HG03521 (cell line): ENCODE measurements around the gene ACSM6.
"Not testable (repeated sequence)": the region's sequence is repeated elsewhere in the genome, so short reads cannot be mapped to it uniquely, and the experiment has no call there.

Experiments
- ATAC-seq: cut with Tn5 transposase; IDR thresholded peaks from one replicate; pipeline ENCODE4 v1.9.1; 2021; ENCODE audit warnings: mild to moderate bottlenecking, moderate library complexity; ENCODE audit not compliant: unreplicated experiment

Gene ACSM6

GRCh38 chr10:95214369-95214768, 20.3 kb downstream of the ACSM6 start:
- no peak for ATAC-seq

DNA sequence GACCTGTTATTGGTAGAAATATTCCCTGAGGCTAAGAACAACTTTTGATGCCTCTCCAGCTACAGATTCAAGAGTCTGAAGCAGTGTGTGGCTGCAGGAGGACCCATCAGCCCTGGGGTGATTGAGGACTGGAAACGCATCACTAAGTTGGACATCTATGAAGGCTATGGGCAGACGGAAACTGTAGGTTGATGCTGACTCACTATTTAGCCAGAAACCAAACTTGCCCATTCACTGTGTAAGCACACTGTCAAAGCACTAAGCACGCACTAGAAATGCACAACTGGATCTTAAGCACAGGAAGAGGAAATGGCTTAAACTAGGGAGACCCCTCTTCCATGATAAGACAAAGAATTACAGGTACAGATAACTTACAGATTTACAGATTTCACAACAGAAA, 20.8 kb downstream of the ACSM6 start:
- no peak for ATAC-seq

DNA sequence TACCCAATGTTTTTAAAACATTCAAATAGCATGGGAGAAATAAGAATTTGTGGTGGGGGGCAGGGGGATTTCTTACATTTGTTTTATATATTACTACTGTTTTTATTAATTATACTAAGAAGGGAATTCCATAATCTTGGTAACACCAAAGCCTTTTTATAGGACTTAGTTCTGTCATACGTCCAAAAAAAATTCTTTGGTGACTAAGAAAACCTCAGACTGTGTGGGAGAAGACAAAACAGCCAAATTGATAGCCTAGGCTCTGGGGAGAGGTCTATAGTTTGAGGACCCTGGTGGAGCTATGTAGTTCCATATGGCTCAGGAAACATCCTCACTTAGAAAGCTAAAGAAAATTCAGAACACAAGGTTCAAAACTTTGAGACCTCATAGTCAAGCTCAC, 23.4 kb downstream of the ACSM6 start:
- no peak for ATAC-seq

DNA sequence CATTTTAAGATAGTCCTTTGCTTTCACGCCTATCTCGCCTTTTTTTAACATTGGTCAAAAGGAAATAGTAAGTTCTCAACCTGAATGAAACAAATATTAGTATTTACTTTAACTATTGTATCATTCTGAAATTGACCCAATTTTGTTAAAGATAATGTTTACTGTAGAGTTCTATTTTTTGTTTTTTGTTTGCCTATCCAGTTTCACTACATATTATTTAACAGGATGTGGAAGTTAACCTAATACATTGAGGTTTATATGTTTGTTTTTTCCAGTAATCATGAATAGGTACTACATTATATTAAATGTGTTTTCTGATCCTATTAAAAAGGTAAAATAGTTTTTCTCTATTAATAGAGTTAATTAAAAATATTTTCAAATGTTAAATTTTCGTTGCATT, 26.5 kb downstream of the ACSM6 start:
- ATAC-seq = no peak

- ATAC-seq = no peak
Measured at GRCh38 chr10:95221124-95221523, 27.1 kb downstream of the ACSM6 start.

DNA sequence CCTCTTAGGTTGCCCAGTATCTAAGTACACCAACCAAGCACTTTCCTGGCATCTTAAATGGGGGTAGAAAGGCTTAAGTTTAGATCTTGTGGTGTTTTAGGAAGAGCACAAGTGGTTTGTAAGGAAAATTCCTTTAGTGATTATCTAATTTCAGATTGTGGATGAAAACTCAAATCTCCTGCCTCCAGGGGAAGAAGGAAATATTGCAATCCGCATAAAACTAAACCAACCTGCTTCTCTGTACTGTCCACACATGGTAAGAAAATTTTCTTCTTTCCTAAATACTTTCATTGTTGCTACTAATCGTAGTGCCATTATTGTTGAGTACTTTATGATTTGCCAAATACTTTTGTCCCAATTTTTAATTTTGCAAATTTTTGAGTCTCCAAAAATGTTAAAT, 31.1 kb downstream of the ACSM6 start:
- ATAC-seq = no peak

DNA sequence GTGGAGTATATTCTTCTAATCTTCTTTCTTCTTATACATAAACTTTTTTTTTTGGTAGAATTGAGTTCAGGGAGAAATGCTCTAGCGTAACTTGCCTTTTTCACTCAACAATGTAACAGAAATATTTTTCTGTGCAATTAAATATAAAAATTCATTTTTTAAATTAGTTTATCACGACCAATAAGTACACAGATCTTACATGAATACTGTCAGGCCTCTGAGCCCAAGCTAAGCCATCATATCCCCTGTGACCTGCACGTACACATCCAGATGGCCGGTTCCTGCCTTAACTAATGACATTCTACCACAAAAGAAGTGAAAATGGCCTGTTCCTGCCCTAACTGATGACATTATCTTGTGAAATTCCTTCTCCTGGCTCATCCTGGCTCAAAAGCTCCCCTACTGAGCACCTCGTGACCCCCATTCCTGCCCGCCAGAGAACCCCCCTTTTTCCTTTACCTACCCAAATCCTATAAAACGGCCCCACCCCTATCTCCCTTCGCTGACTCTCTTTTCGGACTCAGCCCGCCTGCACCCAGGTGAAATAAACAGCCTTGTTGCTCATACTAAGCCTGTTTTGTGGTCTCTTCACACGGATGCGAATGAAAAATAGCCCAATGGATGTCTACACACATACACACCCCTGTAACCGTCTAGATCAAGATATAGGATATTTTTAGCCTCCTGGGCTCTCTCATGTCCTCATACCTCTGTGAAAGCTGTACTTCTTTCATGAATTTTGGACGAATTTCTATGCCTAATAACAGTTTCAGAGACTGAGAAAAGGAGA, 35.1 kb downstream of the ACSM6 start:
- not testable (repeated sequence) for ATAC-seq

DNA sequence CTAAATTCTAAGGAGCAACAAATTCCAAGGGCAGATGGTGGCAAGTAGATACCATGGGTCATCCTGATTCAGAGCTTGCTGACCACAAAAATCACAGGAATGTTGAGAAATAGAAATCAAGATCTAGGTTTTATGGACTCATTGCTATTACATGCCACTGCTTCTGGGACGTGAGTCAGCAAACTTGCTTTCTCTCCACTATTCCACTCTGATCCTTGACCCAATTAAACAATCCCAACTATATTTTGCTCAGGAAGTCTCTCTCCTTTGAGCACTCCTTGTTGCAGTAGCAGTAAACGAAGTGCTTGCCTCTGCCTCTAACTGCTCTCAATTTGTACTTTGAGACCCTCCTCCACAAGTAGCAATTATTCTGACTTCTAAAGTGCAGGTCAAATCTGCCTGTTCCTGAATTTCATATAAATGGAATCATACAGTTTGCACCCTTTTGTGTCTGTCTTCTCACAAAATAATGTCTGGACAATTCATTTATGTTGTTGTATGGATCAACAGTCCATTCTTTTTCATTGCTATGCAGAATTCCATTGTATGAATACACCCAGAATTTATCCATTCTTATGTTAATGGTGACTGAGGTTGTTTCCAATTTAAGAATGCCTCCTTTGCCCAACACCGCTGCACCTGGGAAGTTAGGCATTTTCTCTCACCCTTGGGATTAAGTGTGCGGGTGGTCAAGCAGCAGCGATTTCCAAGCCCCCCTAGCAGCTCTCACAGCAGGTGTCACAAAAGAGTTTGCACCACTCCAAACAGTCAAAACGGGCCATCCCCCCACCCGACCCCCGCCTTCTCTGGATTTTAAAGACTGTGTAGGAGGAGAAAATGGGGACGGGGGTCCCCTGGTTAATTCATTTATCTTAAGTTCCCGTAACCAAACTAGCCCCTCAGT, 35.9 kb downstream of the ACSM6 start:
- no peak for ATAC-seq

GRCh38 chr10:95230677-95231586, 36.9 kb downstream of the ACSM6 start:
- ATAC-seq = peak; percentile 65

DNA sequence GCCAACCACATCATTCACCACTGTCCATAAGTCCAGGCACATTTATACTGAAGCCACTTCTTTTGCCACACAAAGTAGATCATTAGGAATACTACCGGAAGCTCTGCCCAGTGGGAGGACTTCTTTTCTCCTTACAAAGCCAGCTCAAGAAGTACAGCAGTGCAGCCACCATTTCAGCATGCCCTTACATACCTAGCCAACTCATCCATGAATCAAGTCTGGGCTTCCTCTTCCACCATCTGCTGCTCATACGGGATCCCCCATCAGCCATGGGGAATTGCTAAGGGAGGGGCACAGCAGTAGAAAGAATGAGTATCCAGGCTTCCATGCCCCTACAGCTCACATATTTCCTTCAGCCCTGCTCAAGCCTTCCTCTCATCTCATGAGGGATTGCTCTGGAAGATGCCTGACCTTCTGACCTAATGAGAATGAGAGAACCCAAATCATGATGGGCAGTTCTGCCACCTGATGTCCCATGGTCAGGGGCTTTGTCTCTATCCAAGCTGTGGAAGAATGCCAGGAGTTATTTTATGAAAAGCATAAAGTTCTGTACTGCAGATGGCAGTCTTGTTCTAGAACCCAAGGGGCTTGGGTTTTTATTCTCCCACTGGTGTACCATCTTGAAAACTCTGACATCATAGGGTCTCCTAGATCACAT, 39.5 kb downstream of the ACSM6 start:
- no peak for ATAC-seq

GRCh38 chr10:95234951-95235350, 40.9 kb downstream of the ACSM6 start:
- no peak for ATAC-seq

DNA sequence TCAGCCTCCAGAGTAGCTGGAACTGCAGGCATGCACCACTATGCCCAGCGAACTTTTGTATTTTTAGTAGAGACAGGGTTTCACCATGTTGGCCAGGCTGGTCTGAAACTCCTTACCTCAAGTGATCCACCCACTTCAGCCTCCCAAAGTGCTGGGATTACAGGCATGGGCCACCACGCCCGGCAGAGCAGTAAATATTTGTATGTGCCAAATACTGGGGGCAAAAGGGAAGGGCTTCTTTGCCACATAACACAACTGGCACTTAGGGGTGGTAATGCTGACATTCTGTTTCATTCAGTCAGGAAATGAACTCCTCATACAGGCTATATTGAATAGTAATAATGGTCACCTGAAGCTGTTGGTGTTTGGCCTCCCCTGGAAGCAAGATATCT, 41.6 kb downstream of the ACSM6 start:
- ATAC-seq = no peak

GRCh38 chr10:95236068-95236903, 42.2 kb downstream of the ACSM6 start:
- ATAC-seq = peak; percentile 98

DNA sequence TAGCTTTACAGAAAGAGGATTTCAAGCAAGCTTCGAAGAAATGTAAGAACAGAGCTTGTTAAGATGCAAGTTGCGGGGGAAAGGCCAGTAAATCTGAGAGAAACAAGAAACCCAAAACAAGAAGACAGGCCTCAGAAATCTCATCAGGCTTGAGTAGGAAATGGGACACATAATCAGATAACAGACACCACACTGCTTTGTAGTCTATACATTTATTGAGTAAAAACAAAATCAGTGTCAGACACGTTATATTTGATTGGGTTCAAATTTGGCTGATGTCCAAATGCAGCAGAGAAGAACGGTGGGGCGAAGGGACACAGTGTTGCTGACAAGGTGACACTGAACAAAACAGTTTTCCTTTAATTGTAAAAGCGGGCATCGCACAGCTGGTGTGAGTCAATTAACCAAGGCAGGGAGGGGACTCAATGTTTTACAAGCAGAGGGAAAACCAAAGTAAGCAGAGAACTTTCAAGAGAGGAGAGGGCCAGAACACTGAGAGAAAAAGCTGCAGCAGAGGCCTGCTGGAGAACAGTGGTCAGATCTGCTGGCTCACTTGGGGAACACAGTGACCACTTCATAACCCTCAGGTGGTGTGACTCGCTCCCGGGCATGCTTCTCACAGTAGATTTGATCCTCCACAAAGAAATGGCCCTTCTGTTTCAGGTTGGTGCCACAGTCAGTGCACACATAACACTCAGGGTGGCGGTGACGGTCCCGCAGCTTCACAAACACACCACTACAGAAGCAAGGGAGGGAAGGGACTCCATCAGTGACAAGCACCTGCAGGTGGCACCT, 43.5 kb downstream of the ACSM6 start:
- no peak for ATAC-seq

DNA sequence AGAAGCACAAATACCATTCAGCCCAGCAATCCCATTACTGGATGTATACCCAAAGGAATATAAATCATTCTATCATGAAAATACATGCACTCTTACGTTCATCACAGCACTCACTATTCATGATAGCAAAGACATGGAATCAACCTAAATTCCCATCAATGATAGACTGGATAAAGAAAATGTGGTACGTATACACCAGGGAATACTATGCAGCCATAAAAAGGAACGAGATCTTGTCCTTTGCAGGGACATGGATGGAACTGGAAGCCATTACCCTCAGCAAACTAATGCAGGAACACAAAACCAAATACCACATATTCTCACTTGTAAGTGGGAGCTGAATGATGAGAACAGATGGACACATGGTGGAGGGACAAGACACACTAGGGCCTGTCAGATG, 46.1 kb downstream of the ACSM6 start:
- ATAC-seq = not testable (repeated sequence)

GRCh38 chr10:95240811-95241210, 46.8 kb downstream of the ACSM6 start:
- ATAC-seq = no peak

GRCh38 chr10:95241533-95241932, 47.5 kb downstream of the ACSM6 start:
- ATAC-seq = no peak

- no peak for ATAC-seq
Measured at GRCh38 chr10:95242581-95243317, 48.7 kb downstream of the ACSM6 start.
